Measurements from ENCODE around the gene CSNK2A3. TPM values are rescaled to one million over a fixed set of nuclear protein-coding genes. Genes with fewer than 3 reads are reported as not detected.
"Not testable (repeated sequence)": the region's sequence is repeated elsewhere in the genome, so short reads cannot be mapped to it uniquely, and the experiment has no call there.

CSNK2A3 gene
- 1 to 10 TPM; 1.5 to 6.8 (median 2.7) TPM for total RNA-seq

DNA sequence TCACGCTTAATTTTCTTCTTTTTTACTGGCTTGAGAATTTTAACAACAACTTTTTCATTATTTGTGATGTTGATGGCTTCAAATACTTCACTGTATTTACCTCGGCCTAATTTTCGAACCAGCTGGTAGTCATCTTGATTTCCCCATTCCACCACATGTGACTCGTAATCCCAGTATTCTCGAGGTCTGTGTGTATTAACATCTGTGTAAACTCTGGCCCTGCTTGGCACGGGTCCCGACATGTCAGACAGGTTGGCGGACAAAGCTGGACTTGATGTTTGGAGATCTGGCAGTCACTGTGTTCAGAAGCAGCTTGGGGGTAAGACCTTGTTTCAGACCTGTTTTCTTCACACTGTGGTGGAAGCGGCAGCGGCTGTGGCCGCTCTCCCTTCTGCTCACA lies at the start of gene CSNK2A3:
Gene CSNK2A3, minus strand, starts transcription at position 373 of the 400 bp plus-strand sequence. Its CDS starts 131 bp downstream, at position 242.
- 85% methylated on average over 11 of the region's 11 CpGs for WGBS
- not testable (repeated sequence) for H3K4me3 ChIP-seq; H3K27me3 ChIP-seq; DNase-seq (ENCODE audit: low spot score in 2 of 2); H3K4me1 ChIP-seq; H3K36me3 ChIP-seq; H3K9me3 ChIP-seq; H3K27ac ChIP-seq

DNA sequence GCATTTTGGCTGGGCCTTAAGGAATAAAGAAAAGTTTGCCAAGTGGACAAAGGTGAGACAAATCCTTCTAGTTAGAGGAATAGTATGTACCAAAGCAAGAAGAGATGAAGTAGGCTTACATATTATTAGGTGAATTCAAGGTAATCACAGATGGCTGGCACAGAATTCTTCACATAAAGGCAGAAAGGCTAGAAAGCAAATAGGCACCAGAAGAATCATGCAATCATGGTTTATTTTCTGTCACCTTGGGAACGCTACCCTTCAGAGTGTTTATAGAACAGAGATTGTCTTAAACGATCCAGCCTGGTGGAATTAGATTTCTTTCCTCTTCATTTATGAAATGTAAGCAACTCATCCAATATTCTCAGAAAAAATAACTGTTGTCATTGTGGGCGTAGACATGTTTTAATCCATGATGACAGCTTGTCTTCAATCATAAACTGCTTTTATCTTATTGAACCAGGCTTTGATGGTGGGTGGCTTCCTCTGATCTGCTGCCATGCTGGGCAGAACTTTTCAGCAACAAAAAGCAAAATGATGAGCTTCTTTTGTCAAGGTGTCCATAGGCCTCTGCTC lies 49.0 kb upstream of the CSNK2A3 start:
- no peak for DNase-seq (ENCODE audit: low spot score in 2 of 2)
- TF ChIP-seq EP300 (IDR thresholded peaks at IDR 0.05) (no peak), POLR2A (IDR thresholded peaks at IDR 0.05) (no peak), POLR2AphosphoS5 (IDR thresholded peaks at IDR 0.05) (no peak)
- TF ChIP-seq, protein P1, sequence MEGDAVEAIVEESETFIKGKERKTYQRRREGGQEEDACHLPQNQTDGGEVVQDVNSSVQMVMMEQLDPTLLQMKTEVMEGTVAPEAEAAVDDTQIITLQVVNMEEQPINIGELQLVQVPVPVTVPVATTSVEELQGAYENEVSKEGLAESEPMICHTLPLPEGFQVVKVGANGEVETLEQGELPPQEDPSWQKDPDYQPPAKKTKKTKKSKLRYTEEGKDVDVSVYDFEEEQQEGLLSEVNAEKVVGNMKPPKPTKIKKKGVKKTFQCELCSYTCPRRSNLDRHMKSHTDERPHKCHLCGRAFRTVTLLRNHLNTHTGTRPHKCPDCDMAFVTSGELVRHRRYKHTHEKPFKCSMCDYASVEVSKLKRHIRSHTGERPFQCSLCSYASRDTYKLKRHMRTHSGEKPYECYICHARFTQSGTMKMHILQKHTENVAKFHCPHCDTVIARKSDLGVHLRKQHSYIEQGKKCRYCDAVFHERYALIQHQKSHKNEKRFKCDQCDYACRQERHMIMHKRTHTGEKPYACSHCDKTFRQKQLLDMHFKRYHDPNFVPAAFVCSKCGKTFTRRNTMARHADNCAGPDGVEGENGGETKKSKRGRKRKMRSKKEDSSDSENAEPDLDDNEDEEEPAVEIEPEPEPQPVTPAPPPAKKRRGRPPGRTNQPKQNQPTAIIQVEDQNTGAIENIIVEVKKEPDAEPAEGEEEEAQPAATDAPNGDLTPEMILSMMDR (IDR thresholded peaks at IDR 0.05): no peak
- Histone ChIP-seq H3K27me3 (no peaks in the 10 kb centered on the region), H3K27ac (no peak overlapping the region), H3K4me1 (peaks cover 15% of the 10 kb centered on the region), H3K36me3 (no peaks in the 10 kb centered on the region), H3K9me3 (no peaks in the 10 kb centered on the region), H3K4me3 (no peak overlapping the region)
- WGBS: 71% methylated on average over 3 of the region's 3 CpGs

DNA sequence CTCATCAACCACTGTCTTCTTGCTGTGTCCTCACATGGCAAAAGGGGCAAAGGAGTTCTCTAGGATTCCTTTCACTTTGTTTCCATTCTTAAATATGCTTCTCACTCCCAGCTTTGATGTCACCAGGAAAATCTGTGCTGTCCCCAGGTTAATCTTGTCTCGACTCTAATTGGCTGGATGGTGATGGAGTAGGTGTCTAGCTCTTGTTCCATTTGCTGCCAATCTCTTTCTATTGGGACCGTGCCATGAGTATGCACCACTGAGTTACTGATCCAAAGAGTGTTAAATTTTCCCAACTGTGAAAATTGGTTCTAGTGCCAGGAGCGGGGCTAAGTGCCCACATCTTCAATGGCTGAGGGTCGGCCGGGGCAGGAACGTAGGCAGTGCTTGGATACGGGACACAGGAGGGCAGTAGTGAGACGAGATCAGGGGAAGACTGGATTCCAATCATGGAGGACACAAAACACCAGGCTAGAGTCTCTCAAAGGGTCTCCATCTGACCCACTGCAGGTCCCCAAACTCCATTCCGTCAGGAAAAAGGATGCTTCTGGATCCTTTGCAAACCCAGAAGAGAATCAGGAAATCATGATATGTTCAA lies 47.7 kb upstream of the CSNK2A3 start:
- Histone ChIP-seq H3K36me3 (no peaks in the 10 kb centered on the region), H3K9me3 (no peaks in the 10 kb centered on the region), H3K27ac (no peak overlapping the region), H3K4me1 (peaks cover 11% of the 10 kb centered on the region), H3K4me3 (no peak overlapping the region), H3K27me3 (no peaks in the 10 kb centered on the region)
- TF ChIP-seq POLR2AphosphoS5 (IDR thresholded peaks at IDR 0.05): no peak
- no peak for TF ChIP-seq POLR2A (IDR thresholded peaks at IDR 0.05)
- TF ChIP-seq, protein P1 (IDR thresholded peaks at IDR 0.05): no peak
- no peak for TF ChIP-seq EP300 (IDR thresholded peaks at IDR 0.05)
- WGBS: 88% methylated on average over 9 of the region's 9 CpGs
- DNase-seq (ENCODE audit: low spot score in 2 of 2): no peak

DNA sequence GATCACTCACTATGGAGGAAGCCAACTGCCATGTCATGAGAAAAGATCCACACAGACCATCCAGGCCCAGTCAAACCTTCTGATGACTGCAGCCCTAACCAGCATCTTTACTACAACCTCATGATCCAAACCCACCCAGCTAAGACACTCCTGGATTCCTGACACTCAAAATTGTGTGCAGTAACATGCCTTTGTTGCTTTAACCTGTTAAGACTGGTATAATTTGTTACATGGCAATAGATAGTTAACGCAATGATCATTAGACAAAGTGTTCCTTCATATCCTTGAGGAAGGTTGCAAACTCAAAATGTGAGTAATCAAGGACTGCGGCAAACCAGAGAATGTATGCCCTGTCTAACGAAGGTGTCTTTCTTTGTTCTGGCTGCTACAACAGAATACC lies 47.1 kb upstream of the CSNK2A3 start:
- no peaks in the 10 kb centered on the region for H3K36me3 ChIP-seq
- H3K4me1 ChIP-seq: peaks cover 11% of the 10 kb centered on the region
- DNase-seq (ENCODE audit: low spot score in 2 of 2): no peak
- H3K4me3 ChIP-seq: no peak overlapping the region
- TF ChIP-seq, protein P1 (IDR thresholded peaks at IDR 0.05): no peak
- TF ChIP-seq EP300 (IDR thresholded peaks at IDR 0.05) (no peak), POLR2A (IDR thresholded peaks at IDR 0.05) (no peak), POLR2AphosphoS5 (IDR thresholded peaks at IDR 0.05) (no peak)
- H3K27me3 ChIP-seq: no peaks in the 10 kb centered on the region
- H3K9me3 ChIP-seq: no peaks in the 10 kb centered on the region
- no peak overlapping the region for H3K27ac ChIP-seq
- WGBS: 89% methylated on average over 3 of the region's 3 CpGs

DNA sequence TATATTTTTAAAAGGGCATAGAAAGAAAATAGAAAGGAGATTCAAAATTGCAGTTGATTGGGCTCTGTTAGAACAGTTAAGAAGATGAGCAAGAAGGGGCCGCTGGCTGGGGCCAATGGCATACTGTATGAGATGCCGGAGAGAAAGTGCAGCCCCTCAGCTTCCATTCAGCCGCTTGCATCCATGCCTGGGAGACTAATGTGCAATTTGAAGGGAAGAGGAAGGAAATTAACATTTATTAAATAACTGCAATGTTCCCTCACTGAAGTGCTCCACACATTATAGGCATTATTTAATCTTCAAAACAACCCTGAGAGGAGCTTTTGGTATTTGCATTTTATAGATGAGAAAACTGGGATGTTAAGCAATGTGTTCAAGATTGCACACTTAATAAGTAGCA lies 44.7 kb upstream of the CSNK2A3 start:
- no peak overlapping the region for H3K27ac ChIP-seq
- no peak overlapping the region for H3K4me3 ChIP-seq
- 96% methylated on average over 3 of the region's 3 CpGs for WGBS
- no peaks in the 10 kb centered on the region for H3K36me3 ChIP-seq
- H3K9me3 ChIP-seq: no peaks in the 10 kb centered on the region
- TF ChIP-seq POLR2A (IDR thresholded peaks at IDR 0.05) (no peak), POLR2AphosphoS5 (IDR thresholded peaks at IDR 0.05) (no peak), EP300 (IDR thresholded peaks at IDR 0.05) (no peak)
- TF ChIP-seq, protein P1 (IDR thresholded peaks at IDR 0.05): no peak
- H3K4me1 ChIP-seq: peaks cover 4% of the 10 kb centered on the region
- H3K27me3 ChIP-seq: no peaks in the 10 kb centered on the region
- DNase-seq (ENCODE audit: low spot score in 2 of 2): no peak
